Stimulated activated CD8-positive, alpha-beta memory T cell treated with anti-CD3 and anti-CD28 coated beads, Interleukin-12 subunit alpha, Interleukin-12 subunit beta, amount 100 ng/mL, for 24 hours (primary cell): ENCODE results near the gene APOBEC3G.
A peak's percentile ranks its signal among the peaks of the same experiment; 100 is the strongest.
"Not testable (repeated sequence)": the region's sequence is repeated elsewhere in the genome, so short reads cannot be mapped to it uniquely, and the experiment has no call there.

Source experiments
- DNase-seq: peaks from one replicate; pipeline ENCODE4 v3.0.0-alpha.2; 2020; ENCODE audit errors: extremely low read depth

Gene APOBEC3G

DNA sequence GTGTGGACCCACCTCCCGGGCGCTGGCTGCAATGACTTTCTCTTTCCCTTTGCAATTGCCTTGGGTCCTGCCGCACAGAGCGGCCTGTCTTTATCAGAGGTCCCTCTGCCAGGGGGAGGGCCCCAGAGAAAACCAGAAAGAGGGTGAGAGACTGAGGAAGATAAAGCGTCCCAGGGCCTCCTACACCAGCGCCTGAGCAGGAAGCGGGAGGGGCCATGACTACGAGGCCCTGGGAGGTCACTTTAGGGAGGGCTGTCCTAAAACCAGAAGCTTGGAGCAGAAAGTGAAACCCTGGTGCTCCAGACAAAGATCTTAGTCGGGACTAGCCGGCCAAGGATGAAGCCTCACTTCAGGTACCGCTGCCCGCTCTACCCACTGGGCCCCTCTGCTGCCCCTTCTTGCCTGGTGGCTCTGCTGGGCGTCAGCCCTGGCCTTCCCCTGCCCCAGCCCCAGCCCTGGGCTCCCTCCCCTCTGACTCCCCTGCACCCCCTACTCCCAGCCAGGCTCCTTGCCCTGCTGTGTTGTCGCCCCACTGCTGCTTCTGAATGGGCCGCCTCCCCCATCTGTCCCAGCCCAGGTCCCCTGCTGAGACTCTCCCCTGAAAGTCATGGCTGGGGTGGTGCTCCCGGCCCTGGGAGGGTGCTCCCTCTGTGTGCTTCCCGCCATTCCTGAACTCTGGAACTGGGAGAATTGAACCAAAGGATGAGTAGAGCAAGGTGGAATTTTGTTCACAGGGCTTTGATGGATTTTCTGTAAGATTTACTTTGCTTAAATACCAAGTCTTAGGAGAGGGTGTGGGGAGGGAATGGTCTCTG is at the start of gene APOBEC3G:
TSS of gene APOBEC3G (plus strand) at position 250 of the 815 bp plus-strand sequence. CDS start at position 337, 87 bp downstream.
- peak; percentile 22 for DNase-seq

DNA sequence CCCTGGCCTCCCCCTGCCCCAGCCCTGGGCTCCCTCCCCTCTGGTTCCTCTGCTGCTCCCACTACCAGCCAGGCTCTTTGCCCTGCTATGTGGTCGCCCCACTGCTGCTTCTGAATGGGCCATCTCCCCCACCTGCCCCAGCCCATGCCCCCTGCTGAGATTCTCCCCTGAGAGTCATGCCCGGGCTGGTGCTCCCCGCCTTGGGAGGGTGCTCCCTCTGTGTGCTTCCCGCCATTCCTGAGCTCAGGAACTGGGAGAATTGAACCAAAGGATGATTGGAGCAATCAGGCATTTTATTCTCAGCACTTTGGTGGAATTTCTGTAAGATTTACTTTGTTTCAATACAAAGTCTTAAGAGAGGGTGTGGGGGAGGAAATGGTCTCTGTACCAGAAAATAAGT is 49.4 kb upstream of the APOBEC3G start:
- no peak for DNase-seq

DNA sequence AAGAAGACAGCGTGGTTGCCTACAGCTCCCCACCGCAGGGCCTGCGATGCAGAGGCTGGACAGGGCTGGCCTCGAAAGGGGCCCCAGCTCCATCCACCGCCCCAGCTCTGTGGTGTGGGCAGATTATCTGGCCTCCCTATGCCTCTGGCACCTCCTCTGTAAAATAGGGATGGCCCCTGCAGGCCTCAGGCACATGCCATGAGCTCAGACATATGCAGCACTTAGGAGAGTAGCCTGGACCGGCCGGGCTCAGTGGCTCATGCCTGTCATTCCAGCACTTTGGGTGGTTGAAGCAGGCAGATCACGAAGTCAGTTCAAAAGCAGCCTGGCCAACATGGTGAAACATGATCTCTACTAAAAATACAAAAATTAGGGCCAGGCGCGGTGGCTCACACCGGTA is 48.8 kb upstream of the APOBEC3G start:
- no peak for DNase-seq

DNA sequence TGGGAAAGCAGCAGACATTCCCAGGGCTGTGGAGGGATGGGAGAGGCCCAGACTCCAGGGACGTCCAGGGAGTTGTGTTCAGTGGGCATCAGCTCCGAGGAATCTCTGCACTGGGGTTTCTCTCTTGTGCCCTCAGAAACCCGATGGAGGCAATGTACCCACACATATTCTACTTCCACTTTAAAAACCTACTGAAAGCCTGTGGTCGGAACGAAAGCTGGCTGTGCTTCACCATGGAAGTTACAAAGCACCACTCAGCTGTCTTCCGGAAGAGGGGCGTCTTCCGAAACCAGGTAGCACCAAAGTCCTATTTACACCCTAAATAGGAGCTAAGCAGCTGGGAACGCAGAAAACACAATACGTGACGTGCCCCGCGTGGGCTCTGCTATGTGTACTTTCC is 47.8 kb upstream of the APOBEC3G start:
- DNase-seq: no peak

DNA sequence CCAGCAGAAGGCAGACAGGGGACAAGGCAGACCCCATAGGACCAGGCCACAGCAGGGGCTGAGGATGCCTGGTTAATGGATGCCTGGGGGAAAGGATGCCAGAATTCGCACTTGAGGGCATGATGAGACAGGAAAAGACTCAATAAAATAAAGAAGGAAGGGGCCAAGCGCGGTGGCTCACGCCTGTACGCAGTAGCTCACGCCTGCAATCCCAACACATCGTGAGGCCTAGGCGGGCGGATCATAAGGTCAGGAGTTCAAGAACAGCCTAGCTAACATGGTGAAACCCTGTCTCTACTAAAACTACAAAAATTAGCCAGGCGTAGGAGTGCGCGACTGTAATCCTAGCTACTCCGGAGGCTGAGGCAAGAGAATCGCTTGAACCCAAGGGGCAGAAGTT is 46.4 kb upstream of the APOBEC3G start:
- no peak for DNase-seq

DNA sequence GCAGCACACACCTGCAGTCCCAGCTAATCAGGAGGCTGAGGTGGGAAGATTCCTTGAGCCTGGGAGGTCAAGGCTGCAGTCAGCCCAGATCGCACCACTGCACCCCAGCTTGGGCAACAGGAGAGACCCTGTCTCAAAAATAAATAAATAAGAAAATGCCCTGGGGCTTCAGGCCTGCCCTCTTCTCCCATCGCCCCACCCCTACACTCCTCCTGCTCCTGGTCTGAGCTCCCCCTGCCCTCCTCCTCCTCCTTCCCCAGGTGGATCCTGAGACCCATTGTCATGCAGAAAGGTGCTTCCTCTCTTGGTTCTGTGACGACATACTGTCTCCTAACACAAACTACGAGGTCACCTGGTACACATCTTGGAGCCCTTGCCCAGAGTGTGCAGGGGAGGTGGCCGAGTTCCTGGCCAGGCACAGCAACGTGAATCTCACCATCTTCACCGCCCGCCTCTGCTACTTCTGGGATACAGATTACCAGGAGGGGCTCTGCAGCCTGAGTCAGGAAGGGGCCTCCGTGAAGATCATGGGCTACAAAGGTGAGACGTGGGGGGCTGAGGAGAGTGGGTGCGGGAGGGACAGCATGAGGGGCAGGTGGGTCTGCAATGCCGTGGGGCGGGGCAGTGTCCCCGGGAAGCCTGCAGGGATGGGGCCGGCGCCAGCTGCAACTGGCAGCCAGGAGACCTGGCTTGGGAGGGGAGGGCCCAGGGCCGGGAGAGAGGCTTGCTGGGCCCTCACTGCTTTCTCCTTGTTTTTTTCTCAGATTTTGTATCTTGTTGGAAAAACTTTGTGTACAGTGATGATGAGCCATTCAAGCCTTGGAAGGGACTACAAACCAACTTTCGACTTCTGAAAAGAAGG is 45.4 kb upstream of the APOBEC3G start:
- not testable (repeated sequence) for DNase-seq

DNA sequence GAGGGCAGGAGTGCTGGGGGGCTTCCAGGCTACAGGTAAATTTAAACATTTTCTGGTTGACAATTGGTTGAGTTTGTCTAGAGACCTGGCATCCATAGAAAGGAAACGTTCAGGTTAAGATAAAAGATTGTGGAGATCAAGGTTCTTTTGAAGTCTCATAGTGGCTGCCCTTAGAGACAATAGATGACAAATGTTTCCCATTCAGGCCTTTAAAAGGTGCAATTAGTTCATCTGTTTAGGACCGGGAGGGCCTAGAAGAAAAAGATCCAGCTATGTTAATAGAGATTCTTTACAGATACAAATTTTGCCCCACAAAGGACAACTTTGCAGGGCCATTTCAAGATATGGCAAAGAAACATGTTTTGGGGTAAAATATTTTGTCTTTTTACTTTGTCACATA is 40.0 kb upstream of the APOBEC3G start:
- not testable (repeated sequence) for DNase-seq

DNA sequence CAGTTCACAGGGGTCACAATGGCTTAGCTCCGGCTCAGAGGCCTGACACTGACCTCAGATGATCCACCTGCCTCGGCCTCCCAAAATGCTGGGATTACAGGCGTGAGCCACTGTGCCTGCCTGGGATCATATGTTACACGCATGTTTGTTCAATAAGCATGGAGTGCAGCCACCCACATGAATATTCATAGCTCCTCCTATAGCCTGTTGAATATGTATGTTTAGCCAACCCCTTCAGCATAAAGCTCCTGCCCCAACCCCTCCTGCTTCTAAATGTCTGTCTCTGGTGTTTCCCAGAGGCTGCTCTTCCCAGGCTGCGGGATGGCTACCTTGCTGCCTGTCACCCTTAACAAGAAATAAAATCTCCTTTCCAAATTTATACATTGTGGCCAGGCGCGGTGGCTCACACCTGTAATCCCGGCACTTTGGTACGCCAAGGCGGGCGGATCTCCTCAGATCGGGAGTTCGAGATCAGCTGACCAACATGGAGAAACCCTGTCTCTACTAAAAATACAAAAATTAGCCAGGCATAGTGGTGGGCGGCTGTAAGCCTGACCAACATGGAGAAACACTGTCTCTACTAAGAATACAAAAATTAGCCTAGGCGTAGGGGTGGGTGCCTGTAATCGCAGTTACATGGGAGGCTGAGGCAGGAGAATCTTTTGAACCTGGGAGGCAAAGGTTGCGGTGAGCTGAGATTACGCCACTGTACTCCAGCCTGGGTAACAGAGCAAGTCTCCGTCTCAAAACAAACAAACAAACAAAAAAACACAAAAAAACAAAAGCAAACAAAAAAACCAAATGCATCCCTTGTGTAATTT is 37.6 kb upstream of the APOBEC3G start:
- no peak for DNase-seq

DNA sequence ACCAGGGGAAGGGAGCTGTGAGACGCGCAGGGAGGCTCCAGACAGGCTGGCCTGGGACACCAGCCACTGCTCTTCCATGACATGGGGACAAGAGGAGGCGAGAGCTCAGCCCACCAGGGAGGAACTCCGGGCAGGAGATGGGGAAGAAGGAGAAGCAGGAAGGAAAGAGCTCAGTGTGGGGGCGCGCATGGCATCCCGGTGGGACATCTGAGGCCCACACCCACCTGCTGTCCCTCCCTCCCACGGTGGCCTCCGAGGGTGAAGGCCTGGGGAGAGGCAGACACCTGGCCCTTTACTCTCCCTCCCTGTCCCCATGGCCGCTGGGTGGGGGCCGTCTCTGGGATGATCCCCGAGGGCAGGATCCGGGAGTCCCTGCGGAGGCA is 36.9 kb upstream of the APOBEC3G start:
- DNase-seq: not testable (repeated sequence)

DNA sequence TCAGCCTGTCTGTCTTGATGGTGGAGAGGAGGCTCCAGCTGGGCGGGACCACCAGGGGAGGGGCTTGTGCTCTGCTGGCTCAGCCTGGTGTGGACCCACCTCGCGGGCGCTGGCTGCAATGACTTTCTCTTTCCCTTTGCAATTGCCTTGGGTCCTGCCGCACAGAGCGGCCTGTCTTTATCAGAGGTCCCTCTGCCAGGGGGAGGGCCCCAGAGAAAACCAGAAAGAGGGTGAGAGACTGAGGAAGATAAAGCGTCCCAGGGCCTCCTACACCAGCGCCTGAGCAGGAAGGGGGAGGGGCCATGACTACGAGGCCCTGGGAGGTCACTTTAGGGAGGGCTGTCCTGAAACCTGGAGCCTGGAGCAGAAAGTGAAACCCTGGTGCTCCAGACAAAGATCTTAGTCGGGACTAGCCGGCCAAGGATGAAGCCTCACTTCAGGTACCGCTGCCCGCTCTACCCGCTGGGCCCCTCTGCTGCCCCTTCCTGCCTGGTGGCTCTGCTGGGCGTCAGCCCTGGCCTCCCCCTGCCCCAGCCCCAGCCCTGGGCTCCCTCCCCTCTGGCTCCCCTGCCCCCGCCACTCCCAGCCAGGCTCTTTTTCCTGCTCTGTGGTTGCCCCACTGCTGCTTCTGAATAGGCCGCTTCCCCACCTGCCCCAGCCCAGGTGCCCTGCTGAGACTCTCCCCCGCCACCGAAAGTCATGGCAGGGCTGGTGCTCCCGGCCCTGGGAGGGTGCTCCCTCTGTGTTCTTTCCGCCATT is 36.4 kb upstream of the APOBEC3G start, which contains the start of gene APOBEC3F:
TSS of gene APOBEC3F (plus strand) at position 327 of the 759 bp plus-strand sequence. CDS start at position 424, 97 bp downstream.
- DNase-seq: peak; percentile 22

DNA sequence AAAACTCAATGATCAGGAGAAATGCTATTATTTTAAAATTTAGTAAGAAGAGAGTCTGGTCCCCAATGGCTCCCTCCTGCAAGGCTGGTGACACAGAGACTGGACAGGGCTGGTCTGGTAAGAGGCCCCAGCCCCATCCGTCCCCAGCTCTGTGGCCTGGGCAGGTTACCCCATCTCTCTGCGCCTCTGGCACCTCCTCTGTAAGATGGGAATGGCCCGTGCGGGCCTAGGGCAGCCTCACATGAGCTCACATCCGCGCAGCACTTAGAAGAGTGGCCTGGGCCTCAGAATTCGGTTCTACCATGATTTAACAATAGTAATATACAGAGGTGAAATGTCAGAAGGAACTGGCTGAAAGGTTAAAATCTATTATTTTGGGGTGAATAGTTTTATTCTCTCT is 35.2 kb upstream of the APOBEC3G start:
- no peak for DNase-seq

DNA sequence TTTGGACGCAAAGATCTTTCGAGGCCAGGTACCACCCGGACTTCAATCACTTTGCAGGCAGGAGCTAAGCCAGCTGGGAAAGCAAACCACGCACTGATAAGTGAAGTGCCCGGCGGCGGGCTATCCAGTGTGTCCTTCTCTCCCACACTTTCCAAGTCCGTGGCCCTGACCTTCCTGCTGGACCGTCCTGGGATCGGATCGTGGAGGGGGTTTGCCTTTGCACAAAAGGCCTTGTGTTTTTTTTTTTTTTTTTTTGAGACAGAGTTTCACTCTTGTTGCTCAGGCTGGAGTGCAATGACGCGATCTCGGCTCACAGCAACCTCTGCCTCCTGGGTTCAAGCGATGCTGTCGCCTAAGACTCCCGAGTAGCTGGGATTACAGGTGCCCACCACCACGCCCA is 34.0 kb upstream of the APOBEC3G start:
- not testable (repeated sequence) for DNase-seq

DNA sequence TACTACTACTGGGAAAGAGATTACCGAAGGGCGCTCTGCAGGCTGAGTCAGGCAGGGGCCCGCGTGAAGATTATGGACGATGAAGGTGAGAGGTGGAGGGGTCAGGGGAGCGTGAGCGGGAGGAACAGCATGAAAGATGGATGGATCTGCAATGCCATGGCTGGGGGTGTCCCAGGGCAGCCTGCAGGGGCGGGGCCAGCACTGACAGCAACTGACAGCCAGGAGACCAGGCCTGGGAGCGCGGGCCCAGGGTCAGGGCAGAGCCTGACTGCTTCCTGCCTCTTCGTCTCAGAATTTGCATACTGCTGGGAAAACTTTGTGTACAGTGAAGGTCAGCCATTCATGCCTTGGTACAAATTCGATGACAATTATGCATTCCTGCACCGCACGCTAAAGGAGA is 31.9 kb upstream of the APOBEC3G start:
- not testable (repeated sequence) for DNase-seq

DNA sequence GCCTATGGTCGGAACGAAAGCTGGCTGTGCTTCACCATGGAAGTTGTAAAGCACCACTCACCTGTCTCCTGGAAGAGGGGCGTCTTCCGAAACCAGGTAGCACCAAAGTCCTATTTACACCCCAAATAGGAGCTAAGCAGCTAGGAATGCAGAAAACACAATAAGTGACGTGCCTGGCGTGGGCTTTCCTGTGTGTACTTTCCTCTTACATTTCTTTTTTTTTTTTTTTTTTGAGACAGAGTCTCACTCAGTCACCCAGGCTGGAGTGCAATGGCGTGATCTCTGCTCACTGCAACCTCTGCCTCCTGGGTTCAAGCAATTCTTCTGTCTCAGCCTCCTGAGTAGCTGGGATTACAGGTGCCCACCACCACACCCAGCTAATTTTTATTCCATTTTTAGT is 27.6 kb upstream of the APOBEC3G start:
- DNase-seq: not testable (repeated sequence)

DNA sequence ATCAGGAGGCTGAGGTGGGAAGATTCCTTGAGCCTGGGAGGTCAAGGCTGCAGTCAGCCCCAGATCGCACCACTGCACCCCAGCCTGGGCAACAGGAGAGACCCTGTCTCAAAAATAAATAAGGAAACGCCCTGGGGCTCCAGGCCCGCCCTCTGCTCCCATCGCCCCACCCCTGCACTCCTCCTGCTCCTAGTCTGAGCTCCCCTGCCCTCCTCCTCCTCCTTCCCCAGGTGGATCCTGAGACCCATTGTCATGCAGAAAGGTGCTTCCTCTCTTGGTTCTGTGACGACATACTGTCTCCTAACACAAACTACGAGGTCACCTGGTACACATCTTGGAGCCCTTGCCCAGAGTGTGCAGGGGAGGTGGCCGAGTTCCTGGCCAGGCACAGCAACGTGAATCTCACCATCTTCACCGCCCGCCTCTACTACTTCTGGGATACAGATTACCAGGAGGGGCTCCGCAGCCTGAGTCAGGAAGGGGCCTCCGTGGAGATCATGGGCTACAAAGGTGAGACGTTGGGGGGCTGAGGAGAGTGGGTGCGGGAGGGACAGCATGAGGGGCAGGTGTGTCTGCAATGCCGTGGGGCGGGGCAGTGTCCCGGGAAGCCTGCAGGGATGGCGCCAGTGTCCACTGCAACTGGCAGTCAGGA is 25.1 kb upstream of the APOBEC3G start:
- DNase-seq: not testable (repeated sequence)

DNA sequence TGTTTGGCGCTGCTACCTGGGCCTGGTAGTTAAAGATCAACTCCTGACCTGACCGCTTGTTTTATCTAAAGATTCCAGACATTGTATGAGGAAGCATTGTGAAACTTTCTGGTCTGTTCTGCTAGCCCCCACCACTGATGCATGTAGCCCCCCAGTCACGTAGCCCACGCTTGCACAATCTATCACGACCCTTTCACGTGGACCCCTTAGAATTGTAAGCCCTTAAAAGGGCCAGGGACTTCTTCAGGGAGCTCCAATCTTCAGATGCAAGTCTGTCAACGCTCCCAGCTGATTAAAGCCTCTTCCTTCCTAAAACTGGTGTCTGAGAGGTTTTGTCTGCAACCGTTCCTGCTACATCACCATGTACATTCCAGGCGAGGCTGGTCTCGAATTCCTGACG is 21.4 kb upstream of the APOBEC3G start:
- DNase-seq: no peak

DNA sequence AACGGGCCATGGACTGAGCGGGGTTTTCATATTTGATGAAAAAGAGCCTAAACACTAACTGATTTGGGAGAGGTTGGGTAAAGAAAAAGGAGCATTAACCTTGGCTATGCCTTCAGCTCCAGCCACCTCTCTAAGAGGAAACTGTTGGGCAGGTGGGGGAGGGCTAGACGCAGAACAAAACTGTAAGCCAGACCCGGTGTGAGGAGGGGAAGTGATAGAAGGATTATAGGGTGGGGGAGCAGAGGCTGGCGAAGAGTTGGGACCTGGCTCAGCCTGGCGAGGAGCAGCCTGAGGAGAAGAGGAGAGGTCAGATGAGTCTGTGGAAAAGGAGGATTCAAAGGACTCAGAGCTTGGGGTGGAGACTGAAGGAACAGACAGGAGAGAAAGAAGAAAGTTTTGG is 15.8 kb upstream of the APOBEC3G start:
- not testable (repeated sequence) for DNase-seq

DNA sequence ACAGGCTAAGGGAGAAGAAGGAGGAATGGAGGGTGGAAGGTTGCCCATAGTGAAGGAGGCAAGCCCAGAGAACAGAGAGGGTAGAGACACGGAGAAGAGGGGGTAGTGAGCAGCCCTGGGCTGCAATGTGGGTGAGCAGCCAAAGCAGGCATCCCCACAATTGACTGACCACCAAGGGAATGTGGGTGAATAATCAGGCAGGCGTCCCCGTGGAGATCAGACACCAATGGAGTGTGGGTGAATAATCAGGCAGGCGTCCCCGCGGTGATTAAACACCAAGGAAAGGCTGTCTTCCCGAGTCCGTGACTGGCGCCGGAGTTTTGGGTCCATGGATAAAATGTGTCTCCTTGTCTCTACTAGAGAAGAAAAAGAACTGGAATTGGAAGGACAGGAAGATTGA is 15.1 kb upstream of the APOBEC3G start:
- DNase-seq: not testable (repeated sequence)

DNA sequence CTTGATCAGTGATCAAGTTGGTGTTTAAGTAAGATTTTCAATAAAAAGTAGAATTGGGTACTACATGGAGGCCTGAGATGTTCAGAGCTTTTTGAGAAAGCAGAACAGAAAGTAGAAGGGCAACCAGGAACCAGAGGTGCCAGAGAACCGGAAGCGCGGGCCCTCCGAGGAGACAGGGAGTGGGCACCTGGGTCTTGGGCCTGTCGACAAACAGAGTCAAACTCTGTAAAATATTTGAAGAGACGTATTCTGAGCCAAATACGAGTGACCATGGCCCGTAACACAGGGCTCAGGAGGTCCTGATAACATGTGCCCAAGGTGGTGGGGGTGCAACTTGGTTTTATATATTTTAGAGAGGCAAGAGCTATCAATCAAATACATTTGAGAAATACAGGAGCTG is 13.2 kb upstream of the APOBEC3G start:
- not testable (repeated sequence) for DNase-seq

DNA sequence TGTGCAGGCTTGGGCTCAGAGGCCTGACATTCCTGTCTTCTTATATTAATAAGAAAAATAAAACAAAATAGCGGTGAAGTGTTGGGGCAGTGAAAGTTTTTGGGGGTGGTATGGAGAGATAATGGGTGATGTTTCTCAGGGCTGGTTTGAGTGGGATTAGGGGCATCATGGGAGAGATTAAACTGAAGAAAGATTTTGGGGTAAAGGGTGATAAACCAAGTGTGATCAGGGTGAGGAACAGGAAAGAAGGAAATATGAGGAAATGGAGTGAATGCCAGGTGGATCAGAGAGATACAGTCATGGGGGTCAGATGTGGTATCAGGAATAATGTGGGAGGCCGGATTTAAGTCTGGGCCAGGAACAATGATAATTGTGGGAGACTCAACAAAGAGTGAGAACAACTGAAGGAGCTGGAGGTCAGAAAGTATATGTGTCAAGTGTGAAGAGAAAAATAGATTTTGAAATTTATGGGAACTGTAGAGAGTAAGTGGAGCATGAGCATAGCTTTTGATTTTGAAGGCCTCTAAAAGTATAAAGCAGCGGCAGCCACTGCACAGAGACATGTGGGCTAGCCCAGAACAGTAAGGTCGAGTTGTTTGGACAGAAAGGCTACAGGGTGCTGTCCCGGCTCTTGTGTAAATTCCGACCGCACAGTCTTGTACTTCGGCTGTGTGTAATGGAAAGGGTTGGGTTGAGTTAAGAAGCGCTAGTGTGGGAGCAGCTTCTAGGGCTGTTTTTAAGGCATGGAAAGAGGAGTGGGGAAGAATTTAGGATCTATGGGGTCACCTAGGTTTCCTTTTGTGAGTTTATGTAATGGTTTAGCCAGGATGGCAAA is 10.4 kb upstream of the APOBEC3G start:
- DNase-seq: not testable (repeated sequence)
